Mesothelial cell of epicardium (in vitro differentiated cells): ENCODE data around the gene ROBO1. TPM values are rescaled to one million over a fixed set of nuclear protein-coding genes. Genes with fewer than 3 reads are reported as not detected.
A peak's percentile ranks its signal among the peaks of the same experiment; 100 is the strongest.

ENCODE experiments used
- DNase-seq, 2 experiments: peaks; one replicate each; pipeline ENCODE4 v3.0.0; 2021; ENCODE audit warnings: low spot score in 2 of 2; ENCODE audit not compliant: unreplicated experiment in 2 of 2
- H3K27ac Mint-ChIP-seq: 2 replicates; pipeline ENCODE4 v1.8.0; 2021; ENCODE audit warnings: mixed read lengths
- H3K27me3 Mint-ChIP-seq: 2 replicates; pipeline ENCODE4 v1.8.0; 2021; ENCODE audit warnings: low read depth, mixed read lengths
- H3K36me3 Mint-ChIP-seq: 2 replicates; pipeline ENCODE4 v1.8.0; 2021; ENCODE audit warnings: mixed read lengths
- H3K4me1 Mint-ChIP-seq: 2 replicates; pipeline ENCODE4 v1.8.0; 2021; ENCODE audit warnings: mixed read lengths
- H3K4me3 Mint-ChIP-seq: 2 replicates; pipeline ENCODE4 v1.8.0; 2021; ENCODE audit warnings: mild to moderate bottlenecking, moderate library complexity, mixed read lengths
- H3K9me3 Mint-ChIP-seq: 2 replicates; pipeline ENCODE4 v1.8.0; 2021; ENCODE audit warnings: mixed read lengths
- total RNA-seq: library from RNA; stranded (reverse); gene quantifications from 3 replicates; pipeline ENCODE4 v1.2.1, GENCODE V29; 2021
- TF ChIP-seq, protein P1 (sequence below): fragments of 200-600 bp; sonication (generic); IDR thresholded peaks from one replicate; pipeline ENCODE4 v1.5.0; 2021; ENCODE audit warnings: antibody characterized with exemption; ENCODE audit not compliant: unreplicated experiment

Gene ROBO1
- total RNA-seq, 1 donor from 2014 or later, result 143 TPM

DNA sequence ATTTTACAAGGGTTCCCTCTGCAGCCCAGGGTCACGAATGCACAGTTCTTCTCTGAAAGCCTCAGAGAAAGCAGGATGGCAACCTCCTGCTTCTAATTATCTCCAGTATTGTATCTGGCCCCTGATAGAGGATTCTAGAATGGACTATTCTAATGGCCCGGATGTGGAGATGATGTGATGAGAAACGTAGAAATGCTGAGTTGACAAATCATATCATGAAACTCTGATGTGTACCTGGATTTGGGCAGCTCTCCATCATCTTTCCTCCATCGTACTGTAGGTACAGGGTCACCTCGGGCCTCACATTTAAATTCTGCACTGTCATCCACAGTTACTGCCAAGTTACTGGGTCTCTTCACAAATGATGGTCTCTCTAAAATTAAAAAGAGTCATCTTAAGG, 1050.8 kb downstream of the ROBO1 start:
- peaks cover 24% of the 10 kb centered on the region for H3K36me3 Mint-ChIP-seq

DNA sequence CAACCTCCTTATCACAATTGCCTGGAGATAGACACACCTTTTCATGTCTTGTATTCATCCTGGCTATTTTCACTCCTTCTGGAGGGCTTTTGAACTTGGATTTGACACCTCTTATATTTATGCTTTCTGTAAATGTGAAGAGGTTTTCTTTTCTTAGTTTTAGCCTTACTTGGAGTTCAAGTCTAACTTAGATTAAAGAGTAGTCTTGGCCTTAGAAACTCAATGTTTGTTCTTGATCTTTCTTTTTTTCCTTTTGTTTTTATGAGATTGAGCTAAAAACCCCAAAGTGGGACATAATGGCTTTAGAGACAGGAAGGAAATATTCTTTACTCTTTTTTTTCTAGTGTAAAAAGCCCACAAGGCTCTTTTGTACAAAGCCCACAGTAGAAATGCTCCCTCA, 1054.9 kb downstream of the ROBO1 start:
- peaks cover 34% of the 10 kb centered on the region for H3K4me1 Mint-ChIP-seq
- peak overlapping the region; percentile 88 for H3K27ac Mint-ChIP-seq
- TF ChIP-seq, protein P1, sequence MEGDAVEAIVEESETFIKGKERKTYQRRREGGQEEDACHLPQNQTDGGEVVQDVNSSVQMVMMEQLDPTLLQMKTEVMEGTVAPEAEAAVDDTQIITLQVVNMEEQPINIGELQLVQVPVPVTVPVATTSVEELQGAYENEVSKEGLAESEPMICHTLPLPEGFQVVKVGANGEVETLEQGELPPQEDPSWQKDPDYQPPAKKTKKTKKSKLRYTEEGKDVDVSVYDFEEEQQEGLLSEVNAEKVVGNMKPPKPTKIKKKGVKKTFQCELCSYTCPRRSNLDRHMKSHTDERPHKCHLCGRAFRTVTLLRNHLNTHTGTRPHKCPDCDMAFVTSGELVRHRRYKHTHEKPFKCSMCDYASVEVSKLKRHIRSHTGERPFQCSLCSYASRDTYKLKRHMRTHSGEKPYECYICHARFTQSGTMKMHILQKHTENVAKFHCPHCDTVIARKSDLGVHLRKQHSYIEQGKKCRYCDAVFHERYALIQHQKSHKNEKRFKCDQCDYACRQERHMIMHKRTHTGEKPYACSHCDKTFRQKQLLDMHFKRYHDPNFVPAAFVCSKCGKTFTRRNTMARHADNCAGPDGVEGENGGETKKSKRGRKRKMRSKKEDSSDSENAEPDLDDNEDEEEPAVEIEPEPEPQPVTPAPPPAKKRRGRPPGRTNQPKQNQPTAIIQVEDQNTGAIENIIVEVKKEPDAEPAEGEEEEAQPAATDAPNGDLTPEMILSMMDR, result no peak

More for the DNA sequence above, 1050.8 kb downstream of the ROBO1 start:
- Mint-ChIP-seq H3K27ac (peak overlapping the region; percentile 1), H3K9me3 (peaks cover 5% of the 10 kb centered on the region), H3K27me3 (no peaks in the 10 kb centered on the region), H3K4me3 (no peak overlapping the region), H3K4me1 (peaks cover 35% of the 10 kb centered on the region)
- no peak for DNase-seq
- TF ChIP-seq, protein P1, result no peak

DNA sequence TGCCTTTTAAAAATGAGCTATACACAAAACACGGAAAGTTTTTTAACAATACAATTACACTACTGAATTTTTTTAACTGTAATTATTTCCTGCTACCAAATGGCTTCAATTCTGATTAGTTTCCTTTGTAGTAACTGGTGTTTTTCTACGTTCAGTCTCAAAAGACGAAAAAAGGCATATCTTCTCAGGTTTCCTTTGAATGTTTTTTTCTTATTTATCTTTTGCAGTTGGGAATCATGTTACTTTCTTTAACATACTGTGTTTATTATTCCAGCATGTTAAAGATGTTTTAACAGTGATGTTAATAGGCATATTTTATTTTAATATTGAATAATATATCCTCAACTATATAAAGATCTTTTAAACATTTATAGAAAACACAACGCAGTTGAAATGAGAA, 1055.5 kb downstream of the ROBO1 start:
- TF ChIP-seq, protein P1, result no peak
- H3K4me1 Mint-ChIP-seq, result peaks cover 34% of the 10 kb centered on the region
- H3K27ac Mint-ChIP-seq, result peak overlapping the region; percentile 88
- peaks cover 20% of the 10 kb centered on the region for H3K36me3 Mint-ChIP-seq
- no peaks in the 10 kb centered on the region for H3K27me3 Mint-ChIP-seq
- peaks cover 5% of the 10 kb centered on the region for H3K9me3 Mint-ChIP-seq
- no peak for DNase-seq
- H3K4me3 Mint-ChIP-seq, result no peak overlapping the region

More for the DNA sequence above, 1054.9 kb downstream of the ROBO1 start:
- no peak for DNase-seq
- Mint-ChIP-seq H3K4me3 (no peak overlapping the region), H3K36me3 (peaks cover 24% of the 10 kb centered on the region), H3K9me3 (peaks cover 5% of the 10 kb centered on the region), H3K27me3 (no peaks in the 10 kb centered on the region)

DNA sequence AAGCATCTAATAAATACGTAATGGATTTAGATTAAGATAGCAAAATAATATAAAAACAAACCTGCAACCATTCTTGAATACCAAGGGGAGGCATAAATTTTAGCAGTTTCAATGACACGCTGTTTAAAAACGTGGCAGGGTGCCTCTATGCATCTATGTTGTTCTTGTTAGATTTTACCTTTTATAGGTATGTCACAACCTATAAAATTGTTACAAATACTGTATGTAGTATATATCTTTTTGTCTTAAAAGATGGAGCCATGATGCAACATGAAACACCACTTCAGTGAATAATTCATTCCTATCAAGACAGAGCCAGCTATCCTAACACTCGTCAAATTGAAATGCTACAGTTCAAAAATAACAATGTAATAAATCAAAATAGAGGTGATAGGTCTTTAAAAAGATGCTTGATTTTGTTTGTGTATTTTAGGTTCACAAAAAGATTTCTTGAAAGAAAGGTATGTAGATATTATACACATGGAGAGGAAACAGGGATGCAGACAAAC, 1059.2 kb downstream of the ROBO1 start:
- DNase-seq, result no peak
- Mint-ChIP-seq H3K4me1 (peaks cover 44% of the 10 kb centered on the region), H3K27ac (no peak overlapping the region), H3K27me3 (no peaks in the 10 kb centered on the region), H3K4me3 (no peak overlapping the region), H3K36me3 (peaks cover 9% of the 10 kb centered on the region), H3K9me3 (no peaks in the 10 kb centered on the region)
- TF ChIP-seq, protein P1, result no peak

DNA sequence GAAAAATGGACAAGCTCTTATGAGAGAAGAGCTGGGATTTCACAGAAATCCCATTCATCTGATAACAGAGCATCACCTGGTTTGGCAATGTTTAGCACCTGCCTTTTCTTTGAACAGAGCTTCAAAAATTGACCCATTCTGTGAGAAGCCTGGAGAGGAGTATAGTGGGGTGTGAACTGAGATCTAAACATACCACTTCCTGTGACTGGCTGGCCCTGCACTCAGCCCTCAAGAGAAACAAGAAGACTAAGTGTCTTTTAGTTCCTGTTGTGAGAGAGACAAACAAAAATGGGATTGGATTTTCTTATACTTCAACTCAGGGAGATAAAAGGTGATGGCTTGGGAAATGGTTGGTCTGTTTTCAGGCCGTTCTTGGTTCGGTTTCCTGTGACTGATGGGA, 1060.2 kb downstream of the ROBO1 start:
- no peak for DNase-seq
- Mint-ChIP-seq H3K36me3 (peaks cover 6% of the 10 kb centered on the region), H3K4me3 (no peak overlapping the region), H3K27ac (peak overlapping the region; percentile 73), H3K4me1 (peaks cover 45% of the 10 kb centered on the region), H3K27me3 (no peaks in the 10 kb centered on the region), H3K9me3 (no peaks in the 10 kb centered on the region)
- TF ChIP-seq, protein P1, result no peak

DNA sequence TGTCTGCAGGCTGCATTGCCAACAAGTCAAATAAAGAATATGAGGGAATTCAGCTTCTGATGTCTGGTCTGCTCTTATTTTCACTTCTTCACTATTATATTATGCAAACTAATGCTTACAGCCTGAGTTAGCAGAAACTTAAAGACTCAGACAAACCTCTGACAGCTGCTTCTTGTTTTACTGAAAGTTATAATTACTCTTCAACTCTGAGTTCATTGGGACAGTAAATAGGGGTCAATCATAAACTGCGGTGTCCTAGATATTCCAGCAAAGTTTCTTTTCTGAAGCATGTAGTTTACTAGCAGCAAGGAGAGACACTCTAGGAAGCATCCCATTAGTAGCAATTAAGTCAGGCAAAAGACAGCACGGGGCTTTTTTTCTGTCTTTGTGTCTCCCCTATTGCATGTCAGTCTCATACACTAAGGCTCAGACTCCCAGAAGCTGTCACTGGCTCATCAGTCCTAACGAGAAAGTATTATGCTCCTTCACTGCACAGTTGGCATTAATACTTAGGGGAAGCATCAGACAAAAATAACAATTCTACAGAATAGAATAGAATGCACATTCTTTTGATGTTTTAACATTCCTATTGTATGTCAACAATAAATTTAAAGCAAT, 1060.8 kb downstream of the ROBO1 start:
- no peak overlapping the region for H3K4me3 Mint-ChIP-seq

More for the DNA sequence above, 1060.8 kb downstream of the ROBO1 start:
- Mint-ChIP-seq H3K36me3 (peaks cover 6% of the 10 kb centered on the region), H3K9me3 (no peaks in the 10 kb centered on the region), H3K27me3 (no peaks in the 10 kb centered on the region), H3K4me1 (peaks cover 42% of the 10 kb centered on the region), H3K27ac (peak overlapping the region; percentile 22)
- TF ChIP-seq, protein P1, result no peak
- no peak for DNase-seq
